Loucy (cell line): Measurements from ENCODE around the gene GBGT1.

ENCODE experiments used
- H2AFZ ChIP-seq: fragments of 200-600 bp; sonication (generic); 2 replicates; pipeline ENCODE4 v1.6.0; 2016; ENCODE audit warnings: antibody characterized with exemption, mild to moderate bottlenecking, low read length, moderate library complexity
- H3F3A ChIP-seq: fragments of 200-600 bp; 2 replicates; pipeline ENCODE4 v1.6.0; 2016; ENCODE audit warnings: antibody characterized with exemption, low read depth, mild to moderate bottlenecking
- H3K27me3 ChIP-seq: fragments of 200-600 bp; sonication (generic); 2 replicates; pipeline ENCODE4 v1.6.1; 2014; ENCODE audit warnings: low read length, mild to moderate bottlenecking; ENCODE audit not compliant: insufficient read depth, poor library complexity, severe bottlenecking
- H3K36me3 ChIP-seq: fragments of 200-600 bp; sonication (generic); 2 replicates; pipeline ENCODE4 v1.6.1; 2016; ENCODE audit warnings: low read length; ENCODE audit not compliant: insufficient read depth
- H3K4me1 ChIP-seq: fragments of 200-600 bp; sonication (generic); 2 replicates; pipeline ENCODE4 v1.5.1; 2014; ENCODE audit warnings: low read length, mild to moderate bottlenecking; ENCODE audit not compliant: insufficient read depth, poor library complexity, severe bottlenecking
- H3K4me2 ChIP-seq: fragments of 200-600 bp; sonication (generic); 2 replicates; pipeline ENCODE4 v1.6.0; 2014; ENCODE audit warnings: antibody characterized with exemption, low read length, low read depth, mild to moderate bottlenecking; ENCODE audit not compliant: poor library complexity, severe bottlenecking
- H3K4me3 ChIP-seq: fragments of 200-600 bp; sonication (generic); 2 replicates; pipeline ENCODE4 v1.5.1; 2014; ENCODE audit warnings: low read length, mild to moderate bottlenecking, mixed read lengths; ENCODE audit not compliant: poor library complexity, severe bottlenecking
- H3K79me2 ChIP-seq: fragments of 200-600 bp; sonication (generic); 2 replicates; pipeline ENCODE4 v1.6.1; 2014; ENCODE audit warnings: low read length; ENCODE audit not compliant: insufficient read depth
- H3K9ac ChIP-seq: fragments of 200-600 bp; sonication (generic); 2 replicates; pipeline ENCODE4 v1.6.0; 2014; ENCODE audit warnings: mild to moderate bottlenecking, low read depth, low read length, moderate library complexity; ENCODE audit not compliant: poor library complexity, severe bottlenecking
- H3K9me2 ChIP-seq: fragments of 200-600 bp; sonication (generic); replicated peaks from 2 replicates; pipeline ENCODE4 v1.6.1; 2016; ENCODE audit warnings: low read depth, low read length, mixed read lengths
- H3K9me3 ChIP-seq: fragments of 200-600 bp; sonication (generic); 2 replicates; pipeline ENCODE4 v1.6.1; 2014; ENCODE audit warnings: mild to moderate bottlenecking, antibody characterized with exemption, low read length, low read depth; ENCODE audit not compliant: insufficient read depth
- H4K20me1 ChIP-seq: fragments of 200-600 bp; sonication (generic); 2 replicates; pipeline ENCODE4 v1.6.0; 2014; ENCODE audit warnings: antibody characterized with exemption, low read length, mild to moderate bottlenecking; ENCODE audit not compliant: insufficient read depth, poor library complexity, severe bottlenecking
- CTCF ChIP-seq: fragments of 200-600 bp; sonication (generic); conservative IDR thresholded peaks from 2 replicates; pipeline ENCODE4 v1.5.1; 2014; ENCODE audit warnings: mild to moderate bottlenecking, antibody characterized with exemption, low read length
- EZH2phosphoT487 ChIP-seq: fragments of 200-600 bp; IDR thresholded peaks from 2 replicates; pipeline ENCODE4 v1.6.1; 2018; ENCODE audit warnings: antibody characterized with exemption, mild to moderate bottlenecking, moderate library complexity, borderline replicate concordance

Gene GBGT1

GRCh38 chr9:133108794-133109641, 54.7 kb downstream of the GBGT1 start:
- Histone ChIP-seq H3F3A (no peaks in the 10 kb centered on the region), H3K79me2 (peaks cover 24% of the 10 kb centered on the region; the same call in 1 of the 2 replicates), H3K4me2 (no peak overlapping the region), H3K9me2 (no peaks in the 10 kb centered on the region), H3K4me1 (peaks cover 22% of the 10 kb centered on the region), H3K9me3 (no peaks in the 10 kb centered on the region), H4K20me1 (peaks cover 30% of the 10 kb centered on the region), H2AFZ (no peak overlapping the region), H3K27me3 (no peaks in the 10 kb centered on the region), H3K4me3 (no peak overlapping the region), H3K9ac (no peak overlapping the region), H3K36me3 (peaks cover 77% of the 10 kb centered on the region; the same call in 1 of the 2 replicates)
- no peak for TF ChIP-seq EZH2phosphoT487
- TF ChIP-seq CTCF: no peak

GRCh38 chr9:133107961-133108793, 55.5 kb downstream of the GBGT1 start:
- Histone ChIP-seq H2AFZ (no peak overlapping the region), H3K9me2 (no peaks in the 10 kb centered on the region)
- TF ChIP-seq CTCF (no peak), EZH2phosphoT487 (no peak)

GRCh38 chr9:133107245-133107722, 56.4 kb downstream of the GBGT1 start:
- H3K79me2 ChIP-seq: peaks cover 8% of the 10 kb centered on the region; the same call in 1 of the 2 replicates
- H3F3A ChIP-seq: no peaks in the 10 kb centered on the region
- peaks cover 93% of the 10 kb centered on the region; the same call in 1 of the 2 replicates for H3K36me3 ChIP-seq
- no peaks in the 10 kb centered on the region for H3K9me3 ChIP-seq
- H2AFZ ChIP-seq: no peak overlapping the region
- H3K4me1 ChIP-seq: peaks cover 5% of the 10 kb centered on the region
- no peak overlapping the region for H3K4me3 ChIP-seq
- H4K20me1 ChIP-seq: peaks cover 13% of the 10 kb centered on the region
- TF ChIP-seq EZH2phosphoT487: no peak
- TF ChIP-seq CTCF: no peak
- H3K4me2 ChIP-seq: no peak overlapping the region
- H3K9ac ChIP-seq: no peak overlapping the region
- H3K27me3 ChIP-seq: no peaks in the 10 kb centered on the region
- no peaks in the 10 kb centered on the region for H3K9me2 ChIP-seq

More at GRCh38 chr9:133107961-133108793, 55.5 kb downstream of the GBGT1 start:
- H3F3A ChIP-seq: no peaks in the 10 kb centered on the region
- H3K9ac ChIP-seq: no peak overlapping the region
- peaks cover 14% of the 10 kb centered on the region for H3K4me1 ChIP-seq
- H3K9me3 ChIP-seq: no peaks in the 10 kb centered on the region
- H3K36me3 ChIP-seq: peaks cover 84% of the 10 kb centered on the region; the same call in 1 of the 2 replicates
- H3K27me3 ChIP-seq: no peaks in the 10 kb centered on the region
- no peak overlapping the region for H3K4me3 ChIP-seq
- H4K20me1 ChIP-seq: peaks cover 22% of the 10 kb centered on the region
- no peak overlapping the region for H3K4me2 ChIP-seq
- H3K79me2 ChIP-seq: peaks cover 15% of the 10 kb centered on the region; the same call in 1 of the 2 replicates
